Mesodermal cell (in vitro differentiated cells): ENCODE results near the gene PFKFB3.
"Not testable (repeated sequence)": the region's sequence is repeated elsewhere in the genome, so short reads cannot be mapped to it uniquely, and the experiment has no call there.

Experiments used
- H3K27ac ChIP-seq: 2 replicates; pipeline ENCODE4 v1.7.0; 2013; ENCODE audit warnings: mild to moderate bottlenecking, low read depth, low read length, moderate library complexity; ENCODE audit not compliant: severe bottlenecking
- H3K36me3 ChIP-seq: 2 replicates; pipeline ENCODE4 v1.7.1; 2013; ENCODE audit warnings: mild to moderate bottlenecking, low read length, moderate library complexity; ENCODE audit not compliant: control insufficient read depth, insufficient read depth
- H3K4me1 ChIP-seq: one replicate; pipeline ENCODE4 v1.7.1; 2013; ENCODE audit warnings: mild to moderate bottlenecking, low read length; ENCODE audit not compliant: insufficient read depth, control insufficient read depth, poor library complexity, severe bottlenecking
- H3K4me3 ChIP-seq: 2 replicates; pipeline ENCODE4 v1.7.0; 2013; ENCODE audit warnings: low read length, control low read depth, mild to moderate bottlenecking; ENCODE audit not compliant: insufficient read depth, poor library complexity, severe bottlenecking; ENCODE audit errors: extremely low read depth
- H3K9me3 ChIP-seq: 2 replicates; pipeline ENCODE4 v1.7.1; 2013; ENCODE audit warnings: mild to moderate bottlenecking, low read length, moderate library complexity; ENCODE audit not compliant: control insufficient read depth
- WGBS, 2 experiments: methylation state at CpG; one replicate each; pipeline ENCODE4 v1.1.5; 2013; ENCODE audit warnings: missing lambda C conversion rate in 2 of 2; ENCODE audit not compliant: insufficient coverage in 2 of 2; 5-methylcytosine and 5-hydroxymethylcytosine counted together

PFKFB3 gene

GRCh38 chr10:6292741-6293151, 90.0 kb downstream of the PFKFB3 start:
- 95% methylated on average over 6 of the region's 7 CpGs for WGBS, 2 experiments
- Histone ChIP-seq H3K27ac (no peak overlapping the region), H3K36me3 (no peaks in the 10 kb centered on the region), H3K4me1 (peaks cover 7% of the 10 kb centered on the region), H3K9me3 (no peaks in the 10 kb centered on the region), H3K4me3 (no peak overlapping the region)

- H3K4me1 ChIP-seq, result peaks cover 14% of the 10 kb centered on the region
- H3K4me3 ChIP-seq, H3K36me3 ChIP-seq, H3K27ac ChIP-seq, H3K9me3 ChIP-seq: not testable (repeated sequence)
- 86 to 95% methylated on average over 3 to 4 of the region's 4 CpGs for WGBS, 2 experiments
Measured at GRCh38 chr10:6296425-6296824, 93.7 kb downstream of the PFKFB3 start.

- WGBS, 2 experiments, result 71 to 78% methylated on average over 2 of the region's 3 CpGs
- H3K4me3 ChIP-seq, result no peak overlapping the region
- H3K27ac ChIP-seq, result no peak overlapping the region
- no peaks in the 10 kb centered on the region for H3K9me3 ChIP-seq
- peaks cover 14% of the 10 kb centered on the region for H3K4me1 ChIP-seq
- H3K36me3 ChIP-seq, result no peaks in the 10 kb centered on the region
Measured at GRCh38 chr10:6296828-6297251, 94.1 kb downstream of the PFKFB3 start.

- H3K27ac ChIP-seq, result no peak overlapping the region
Measured at GRCh38 chr10:6297522-6297921, 94.8 kb downstream of the PFKFB3 start.

GRCh38 chr10:6297951-6298381, 95.2 kb downstream of the PFKFB3 start:
- H3K27ac ChIP-seq, result no peak overlapping the region
- 100% methylated on average over 1 of the region's 2 CpGs; no CpG with 5 or more reads in 1 of the 2 experiments for WGBS, 2 experiments
- H3K4me3 ChIP-seq, result no peak overlapping the region
- H3K4me1 ChIP-seq, result peaks cover 14% of the 10 kb centered on the region
- H3K9me3 ChIP-seq, result no peaks in the 10 kb centered on the region
- H3K36me3 ChIP-seq, result no peaks in the 10 kb centered on the region

More at GRCh38 chr10:6297522-6297921, 94.8 kb downstream of the PFKFB3 start:
- H3K36me3 ChIP-seq, result no peaks in the 10 kb centered on the region
- WGBS, 2 experiments, result 90 to 94% methylated on average over 2 to 4 of the region's 7 CpGs
- H3K4me1 ChIP-seq, result peaks cover 14% of the 10 kb centered on the region
- no peak overlapping the region for H3K4me3 ChIP-seq
- no peaks in the 10 kb centered on the region for H3K9me3 ChIP-seq

- H3K4me3 ChIP-seq, result no peak overlapping the region
- H3K4me1 ChIP-seq, result peaks cover 14% of the 10 kb centered on the region
- no peaks in the 10 kb centered on the region for H3K9me3 ChIP-seq
- no peaks in the 10 kb centered on the region for H3K36me3 ChIP-seq
- WGBS, 2 experiments, result 95 to 100% methylated on average over 1 to 4 of the region's 5 CpGs
- no peak overlapping the region for H3K27ac ChIP-seq
Measured at GRCh38 chr10:6298428-6298827, 95.7 kb downstream of the PFKFB3 start.

GRCh38 chr10:6299234-6299633, 96.5 kb downstream of the PFKFB3 start:
- no peak overlapping the region for H3K27ac ChIP-seq
- 78 to 83% methylated on average over 11 of the region's 11 CpGs for WGBS, 2 experiments
- no peaks in the 10 kb centered on the region for H3K9me3 ChIP-seq
- no peak overlapping the region for H3K4me3 ChIP-seq
- peaks cover 14% of the 10 kb centered on the region for H3K4me1 ChIP-seq
- H3K36me3 ChIP-seq, result no peaks in the 10 kb centered on the region

- Histone ChIP-seq H3K36me3 (no peaks in the 10 kb centered on the region), H3K9me3 (no peaks in the 10 kb centered on the region), H3K4me3 (no peak overlapping the region), H3K4me1 (peaks cover 14% of the 10 kb centered on the region), H3K27ac (no peak overlapping the region)
- WGBS, 2 experiments, result no CpG with 5 or more reads among the region's 2 CpGs
Measured at GRCh38 chr10:6299743-6300105, 97.0 kb downstream of the PFKFB3 start.

- H3K4me1 ChIP-seq, result peaks cover 14% of the 10 kb centered on the region
- no peak overlapping the region for H3K4me3 ChIP-seq
- H3K27ac ChIP-seq, result peak overlapping the region; percentile 29
- H3K9me3 ChIP-seq, result no peaks in the 10 kb centered on the region
- WGBS, 2 experiments, result 93 to 95% methylated on average over 8 to 9 of the region's 14 CpGs
- H3K36me3 ChIP-seq, result no peaks in the 10 kb centered on the region
Measured at GRCh38 chr10:6300106-6300783, 97.5 kb downstream of the PFKFB3 start.

GRCh38 chr10:6300784-6301460, 98.2 kb downstream of the PFKFB3 start:
- Histone ChIP-seq H3K9me3 (no peaks in the 10 kb centered on the region), H3K27ac (peak overlapping the region; percentile 29), H3K4me1 (peaks cover 14% of the 10 kb centered on the region), H3K36me3 (no peaks in the 10 kb centered on the region), H3K4me3 (no peak overlapping the region)
- WGBS, 2 experiments, result 85 to 100% methylated on average over 4 of the region's 5 CpGs

- H3K9me3 ChIP-seq, result peaks cover 1% of the 10 kb centered on the region
- no peak overlapping the region for H3K4me3 ChIP-seq
- no peak overlapping the region for H3K27ac ChIP-seq
- H3K36me3 ChIP-seq, result no peaks in the 10 kb centered on the region
- H3K4me1 ChIP-seq, result peaks cover 14% of the 10 kb centered on the region
- 90 to 100% methylated on average over 3 of the region's 7 CpGs for WGBS, 2 experiments
Measured at GRCh38 chr10:6301488-6302075, 98.8 kb downstream of the PFKFB3 start.
